GM21360 (cell line): ENCODE data around the gene KANSL2.
"Not testable (repeated sequence)": the region's sequence is repeated elsewhere in the genome, so short reads cannot be mapped to it uniquely, and the experiment has no call there.

ENCODE experiments used
- ATAC-seq: cut with Tn5 transposase; IDR thresholded peaks from one replicate; pipeline ENCODE4 v1.9.1; 2021; ENCODE audit warnings: mild to moderate bottlenecking, moderate library complexity; ENCODE audit not compliant: unreplicated experiment

Gene KANSL2

DNA sequence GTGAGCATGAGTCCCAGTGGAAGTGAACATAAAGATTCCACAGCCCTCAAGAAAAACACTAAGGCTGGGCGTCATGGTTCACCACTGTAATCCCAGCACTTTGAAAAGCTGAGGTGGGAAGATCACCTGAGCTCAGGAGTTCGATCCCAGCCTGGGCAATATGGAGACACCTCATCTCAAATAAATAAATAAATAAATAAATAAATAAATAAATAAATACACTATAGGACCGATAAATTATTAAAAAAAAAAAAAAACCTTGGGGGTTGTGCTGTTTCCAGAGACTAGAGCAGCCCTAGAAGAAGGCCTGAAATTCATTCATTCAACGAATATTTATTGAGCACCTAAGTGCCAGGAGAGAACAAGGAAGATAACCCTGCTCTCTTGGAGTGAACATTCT lies 1.5 kb upstream of the KANSL2 start:
- ATAC-seq, result no peak

DNA sequence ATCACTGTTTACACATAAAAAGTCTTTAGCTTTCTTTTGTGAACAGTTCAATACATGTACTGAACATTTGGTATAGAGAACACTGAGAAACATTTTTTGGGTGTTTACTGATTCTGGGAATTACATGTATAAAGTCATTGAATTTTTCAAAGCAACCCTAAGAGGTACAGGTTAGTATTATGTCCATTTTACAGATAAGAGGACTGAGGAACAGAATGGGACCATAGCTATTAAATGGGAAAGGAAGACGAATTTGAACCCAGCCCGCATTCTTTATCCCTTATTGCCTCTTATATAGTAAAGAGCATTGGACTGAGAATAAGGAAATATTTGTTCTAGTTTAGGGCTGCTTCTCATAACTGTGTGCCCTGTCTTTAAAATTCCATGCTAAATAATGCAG lies 889 bp upstream of the KANSL2 start:
- no peak for ATAC-seq

DNA sequence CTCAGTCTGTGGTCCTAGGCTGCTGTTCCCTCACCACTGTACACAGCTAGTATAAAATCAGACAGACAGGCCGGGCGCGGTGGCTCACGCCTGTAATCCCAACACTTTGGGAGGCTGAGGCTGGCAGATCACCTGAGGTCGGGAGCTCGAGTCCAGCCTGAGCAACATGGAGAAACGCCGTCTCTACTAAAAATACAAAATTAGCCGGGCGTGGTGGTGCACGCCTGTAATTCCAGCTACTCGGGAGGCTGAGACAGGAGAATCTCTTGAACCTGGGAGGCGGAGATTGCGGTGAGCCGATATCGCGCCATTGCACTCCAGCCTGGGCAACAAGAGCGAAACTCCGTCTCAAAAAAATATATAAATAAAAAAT lies 481 bp upstream of the KANSL2 start:
- ATAC-seq, result not testable (repeated sequence)

DNA sequence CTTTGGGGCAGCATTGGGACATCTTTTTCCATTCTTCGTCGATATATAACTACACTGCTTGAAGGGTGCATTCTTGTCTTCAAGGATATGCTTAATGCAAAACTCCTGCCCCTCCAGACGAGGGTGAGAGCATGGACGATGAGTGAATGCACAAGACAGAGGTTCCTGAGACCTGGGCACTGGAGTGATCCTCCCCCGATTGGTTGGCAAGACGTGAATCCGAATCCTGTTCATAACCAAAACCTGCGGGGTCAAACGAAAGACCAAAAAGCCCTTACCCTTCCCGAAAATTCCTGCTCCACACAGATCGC lies 684 bp downstream of the KANSL2 start:
- ATAC-seq, result no peak

DNA sequence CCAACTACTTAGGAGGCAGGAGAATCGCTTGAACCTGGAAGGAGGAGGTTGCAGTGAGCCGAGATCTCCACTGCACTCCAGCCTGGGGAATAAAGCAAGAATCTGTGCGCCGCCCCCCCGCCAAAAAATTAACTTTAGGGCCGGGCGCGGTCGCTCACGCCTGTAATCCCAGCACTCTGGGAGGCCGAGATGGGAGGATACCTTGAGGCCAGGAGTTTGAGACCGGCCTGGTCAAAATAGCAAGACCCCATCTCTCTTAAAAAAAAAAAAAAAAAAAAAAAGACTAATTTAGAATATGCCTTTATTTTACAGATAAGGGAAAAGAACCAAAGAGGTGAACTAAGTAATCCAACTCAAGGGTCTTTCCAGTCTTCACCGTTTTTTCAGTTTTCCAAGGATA lies 1.2 kb downstream of the KANSL2 start:
- no peak for ATAC-seq

DNA sequence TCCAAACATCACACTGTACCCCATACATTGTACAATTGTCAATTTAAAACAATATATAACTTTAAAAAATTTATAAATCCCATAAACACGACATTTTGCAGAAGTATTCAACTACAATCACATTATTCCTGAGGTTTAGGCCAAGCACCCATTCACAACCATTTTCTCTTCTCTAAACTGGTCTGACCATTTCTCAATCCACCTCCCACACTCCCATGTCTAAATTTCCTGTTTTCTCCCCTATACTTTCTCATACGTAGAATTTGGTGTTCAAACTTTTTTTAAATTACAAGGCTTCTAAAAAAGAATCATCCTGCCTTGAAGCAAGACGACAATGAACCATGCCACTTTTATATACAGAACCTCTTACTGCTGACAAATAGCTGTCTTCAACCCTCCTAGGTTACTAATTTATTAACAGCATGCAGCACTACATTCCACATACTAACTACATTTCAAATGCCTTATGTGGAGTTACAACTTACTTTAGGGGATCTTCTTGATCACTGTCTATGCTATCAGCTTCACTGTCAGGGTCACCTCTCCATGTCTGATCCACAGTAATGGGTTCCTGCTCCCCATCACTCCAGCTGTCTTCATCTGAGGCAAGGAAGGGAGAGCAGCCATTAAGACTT lies 3.4 kb downstream of the KANSL2 start:
- ATAC-seq, result no peak

DNA sequence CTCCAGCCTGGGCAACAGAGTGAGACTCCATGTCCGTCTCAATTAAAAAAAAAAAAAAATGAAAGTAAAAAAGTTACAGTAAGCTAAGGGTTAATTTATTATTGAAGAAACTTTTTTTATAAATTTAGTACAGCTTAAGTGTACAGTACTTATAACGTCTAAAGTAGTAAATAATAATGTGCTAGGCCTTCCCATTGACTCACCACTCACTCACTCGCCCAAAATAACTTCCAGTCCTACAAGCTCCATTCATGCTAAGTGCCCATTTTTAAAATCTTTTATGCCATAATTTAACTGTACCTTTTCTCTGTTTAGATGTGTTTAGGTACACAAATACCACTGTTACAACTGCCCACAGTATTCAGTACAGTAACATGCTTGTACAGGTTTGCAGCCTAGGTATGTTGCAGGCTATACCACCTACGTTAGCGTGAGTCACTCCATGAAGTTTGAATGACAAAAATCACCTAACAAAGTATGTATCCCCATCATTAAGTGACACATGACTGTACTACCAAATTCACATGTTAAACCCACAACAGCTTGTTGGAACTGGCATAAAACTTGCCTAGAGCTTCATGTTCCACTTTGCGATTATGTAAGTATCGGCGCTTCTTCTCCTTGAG lies 10.7 kb downstream of the KANSL2 start:
- no peak for ATAC-seq

DNA sequence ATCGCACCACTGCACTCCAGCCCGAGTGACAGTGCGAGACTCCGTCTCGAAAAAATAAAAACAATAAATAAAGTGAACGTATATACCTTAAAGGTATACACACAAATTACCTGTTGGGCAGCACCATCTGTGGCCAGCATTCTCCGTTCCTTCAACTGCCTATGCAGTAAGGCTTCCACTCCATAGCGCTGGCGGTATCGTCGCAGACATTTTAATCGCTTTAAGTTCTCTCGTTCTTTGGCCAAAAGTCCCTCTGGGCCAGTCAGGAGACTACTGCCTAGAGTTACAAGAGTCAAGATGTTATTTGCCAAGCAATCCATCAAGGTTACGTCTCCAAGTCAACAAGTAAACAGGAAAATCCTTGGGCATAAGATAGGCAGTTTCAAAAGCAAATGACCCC lies 13.0 kb downstream of the KANSL2 start:
- ATAC-seq, result no peak

DNA sequence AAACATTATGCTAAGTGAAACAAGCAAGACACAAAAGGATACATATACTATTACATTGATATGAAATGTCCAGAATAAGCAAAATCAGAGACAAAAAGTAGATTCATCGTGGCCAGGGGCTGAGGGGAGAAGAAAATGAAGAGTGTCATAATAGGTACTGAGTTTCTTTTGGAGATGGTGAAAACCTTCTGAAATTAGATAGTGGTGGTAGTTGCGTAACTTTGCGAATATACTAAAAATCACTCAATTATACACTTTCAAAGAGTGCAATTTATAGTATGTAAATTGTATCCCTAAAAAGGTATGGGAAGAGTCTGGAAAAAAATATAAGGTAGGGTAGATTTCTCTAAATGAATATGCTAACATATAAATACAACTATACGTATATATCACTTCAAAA lies 22.2 kb downstream of the KANSL2 start:
- ATAC-seq, result no peak

DNA sequence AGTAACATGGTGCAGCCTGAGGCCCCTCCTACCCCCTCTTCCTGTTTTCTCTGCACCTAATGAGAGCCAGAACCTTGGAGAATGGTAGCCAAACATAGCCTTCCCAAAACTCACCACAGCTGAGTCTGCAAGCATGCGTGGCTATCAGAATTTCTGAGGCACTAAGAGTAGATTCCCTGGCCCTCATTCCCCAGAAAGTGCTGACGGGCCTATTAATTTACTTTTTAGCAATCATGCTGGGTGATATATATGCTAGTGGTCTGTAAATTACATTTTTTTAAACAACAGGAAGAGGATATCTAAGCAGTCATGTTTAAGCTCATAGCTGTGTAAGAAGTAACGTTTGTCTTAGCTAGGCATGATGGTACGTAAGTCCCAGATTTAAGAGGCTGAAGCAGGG lies 30.4 kb downstream of the KANSL2 start:
- ATAC-seq, result no peak

DNA sequence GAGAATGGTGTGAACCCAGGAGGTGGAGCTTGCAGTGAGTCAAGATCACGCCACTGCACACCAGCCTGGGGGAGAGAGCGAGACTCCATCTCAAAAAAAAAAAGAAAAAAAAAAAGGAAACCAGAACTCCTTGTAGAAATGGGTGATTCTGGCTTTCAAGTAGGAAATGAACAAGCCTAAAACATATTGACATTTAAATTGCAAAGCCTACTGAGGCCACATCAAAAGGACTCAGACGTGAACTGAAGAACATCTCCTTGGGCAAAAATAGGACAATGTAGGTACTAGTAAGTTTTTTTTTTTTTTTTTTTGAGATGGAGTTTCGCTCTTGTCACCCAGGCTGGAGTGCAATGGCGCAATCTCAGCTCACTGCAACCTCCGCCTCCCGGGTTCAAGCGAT lies 36.7 kb downstream of the KANSL2 start:
- ATAC-seq, result not testable (repeated sequence)

DNA sequence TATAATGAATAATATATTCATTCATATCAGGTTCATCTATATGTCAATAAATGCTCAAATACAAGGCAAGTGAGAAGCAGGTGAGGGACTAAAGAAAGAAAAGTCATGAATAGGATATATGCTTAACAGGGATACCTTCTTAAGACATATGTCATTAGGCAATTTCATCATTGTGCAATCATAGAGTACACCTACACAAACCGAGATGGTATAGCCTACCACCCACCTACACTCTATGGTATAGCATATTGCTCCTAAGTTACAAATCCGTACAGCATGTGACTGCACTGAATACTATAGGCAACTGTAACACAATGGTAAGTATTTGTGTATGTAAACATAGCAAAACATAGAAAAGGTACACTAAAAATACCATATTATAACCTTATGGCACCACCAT lies 39.0 kb downstream of the KANSL2 start:
- ATAC-seq, result no peak

DNA sequence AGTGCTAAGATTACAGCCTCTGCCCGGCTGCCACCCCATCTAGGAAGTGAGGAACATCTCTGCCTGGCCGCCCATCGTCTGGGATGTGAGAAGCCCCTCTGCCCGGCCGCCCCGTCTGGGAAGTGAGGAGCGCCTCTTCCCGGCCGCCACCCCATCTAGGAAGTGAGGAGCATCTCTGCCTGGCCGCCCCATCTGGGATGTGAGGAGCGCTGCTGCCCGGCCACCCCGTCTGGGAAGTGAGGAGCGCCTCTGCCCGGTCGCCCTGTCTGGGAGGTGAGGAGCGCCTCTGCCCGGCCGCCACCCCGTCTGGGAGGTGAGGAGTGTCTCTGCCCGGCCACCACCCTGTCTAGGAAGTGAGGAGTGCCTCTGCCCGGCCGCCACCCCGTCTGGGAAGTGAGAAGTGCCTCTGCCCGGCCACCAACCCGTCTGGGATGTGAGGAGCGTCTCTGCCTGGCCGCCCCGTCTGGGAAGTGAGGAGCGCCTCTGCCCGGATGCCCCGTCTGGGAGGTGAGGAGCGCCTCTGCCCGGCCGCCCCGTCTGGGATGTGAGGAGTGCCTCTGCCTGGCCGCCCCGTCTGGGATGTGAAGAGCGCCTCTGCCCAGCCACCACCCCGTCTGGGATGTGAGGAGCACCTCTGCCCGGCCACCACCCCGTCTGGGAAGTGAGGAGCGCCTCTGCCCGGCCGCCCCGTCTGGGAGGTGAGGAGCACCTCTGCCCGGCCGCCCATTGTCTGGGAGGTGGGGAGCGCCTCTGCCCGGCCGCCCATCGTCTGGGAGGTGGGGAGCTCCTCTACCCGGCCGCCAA lies 40.1 kb downstream of the KANSL2 start:
- not testable (repeated sequence) for ATAC-seq

DNA sequence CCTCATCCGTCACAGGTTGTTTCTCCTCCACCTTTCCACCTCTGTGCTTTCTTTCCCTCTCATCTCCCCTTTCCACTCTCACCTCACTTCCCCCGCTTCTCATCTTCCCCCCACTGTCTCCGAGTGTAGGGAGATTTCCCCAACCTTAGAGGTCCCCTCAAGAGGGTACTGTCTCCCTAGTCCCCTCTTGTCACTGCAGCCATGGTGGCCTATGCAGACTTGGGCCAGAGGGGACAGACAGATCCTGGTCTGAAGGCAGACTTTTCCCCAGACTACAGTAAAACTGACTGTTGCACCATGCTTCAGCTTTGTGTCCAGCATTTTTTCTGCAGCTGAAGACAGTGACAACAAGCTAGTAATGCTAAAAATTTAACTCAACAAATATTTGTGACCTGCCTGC lies 41.2 kb downstream of the KANSL2 start:
- no peak for ATAC-seq

DNA sequence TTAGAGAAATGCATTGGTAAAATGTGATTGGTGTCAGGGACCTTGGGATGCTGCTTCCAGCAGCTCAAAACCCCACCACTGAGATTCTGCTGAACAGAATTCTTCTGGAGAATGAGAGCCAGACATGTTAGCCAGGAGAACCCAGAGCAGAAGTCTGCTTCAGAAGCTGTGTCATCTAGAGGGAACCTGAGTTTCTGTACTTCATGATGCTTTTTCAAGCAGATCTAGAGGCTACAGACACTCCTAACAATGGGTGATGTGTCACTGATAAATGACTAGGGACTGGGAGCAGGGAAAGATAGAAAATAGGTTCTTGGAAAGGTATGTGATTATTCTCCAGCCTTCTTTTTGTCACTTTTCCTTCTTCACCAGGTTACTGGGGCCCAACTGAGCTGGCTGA lies 41.6 kb downstream of the KANSL2 start:
- ATAC-seq, result no peak

DNA sequence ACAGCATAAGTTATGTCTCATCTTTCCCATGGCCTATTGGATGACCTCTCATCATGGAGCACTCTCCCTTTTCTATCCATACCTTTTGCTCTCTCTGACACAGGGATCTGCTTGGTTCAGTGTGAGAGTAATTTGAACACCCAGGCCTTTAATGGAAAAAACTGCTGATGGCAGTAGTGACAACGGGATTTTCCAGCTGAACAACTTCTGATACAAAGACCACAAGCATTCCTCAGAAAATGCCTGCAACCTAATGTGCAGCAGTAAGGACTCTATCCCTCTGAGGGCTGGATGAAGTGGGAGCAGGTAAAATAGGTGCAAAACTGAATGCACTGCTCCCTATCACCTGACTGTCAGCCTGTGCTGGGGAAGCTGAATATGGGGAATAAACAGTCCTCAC lies 51.0 kb downstream of the KANSL2 start:
- no peak for ATAC-seq

DNA sequence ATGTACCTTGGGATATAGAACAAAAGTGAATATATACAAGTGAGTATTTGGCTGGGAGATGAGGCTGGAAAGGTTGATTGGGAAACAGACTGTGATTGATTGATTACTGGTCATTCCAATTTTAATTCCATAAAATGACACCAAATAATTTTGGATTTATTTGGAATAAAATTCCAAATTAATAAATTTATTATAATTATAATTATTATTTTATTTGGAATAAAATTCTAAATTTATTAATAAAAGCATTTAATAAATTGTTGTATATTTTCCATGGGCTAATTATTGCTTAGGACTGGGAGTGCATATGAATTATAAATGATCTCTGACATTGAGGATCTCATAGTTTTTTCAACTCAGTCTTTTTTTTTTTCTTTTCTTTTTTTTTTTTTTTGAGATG lies 51.7 kb downstream of the KANSL2 start:
- no peak for ATAC-seq

DNA sequence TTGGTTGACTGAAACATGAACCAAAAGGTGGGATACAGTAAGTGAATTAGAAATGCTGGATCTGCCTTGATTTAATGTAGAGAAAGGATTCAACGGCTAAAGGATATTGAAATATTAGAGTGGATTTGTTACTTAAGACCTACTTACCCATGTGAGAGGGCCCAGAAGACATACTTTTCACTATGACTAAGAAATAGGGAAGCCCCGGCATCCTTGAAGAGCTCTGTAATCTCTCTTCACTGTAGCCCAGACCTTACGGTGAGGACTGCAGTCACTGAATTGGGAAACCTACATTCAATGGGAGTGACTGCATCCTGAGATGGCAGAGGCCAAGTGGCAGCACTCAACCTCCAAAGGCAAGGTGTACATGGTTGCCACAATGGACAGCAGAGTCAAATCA lies 52.5 kb downstream of the KANSL2 start:
- ATAC-seq, result no peak

DNA sequence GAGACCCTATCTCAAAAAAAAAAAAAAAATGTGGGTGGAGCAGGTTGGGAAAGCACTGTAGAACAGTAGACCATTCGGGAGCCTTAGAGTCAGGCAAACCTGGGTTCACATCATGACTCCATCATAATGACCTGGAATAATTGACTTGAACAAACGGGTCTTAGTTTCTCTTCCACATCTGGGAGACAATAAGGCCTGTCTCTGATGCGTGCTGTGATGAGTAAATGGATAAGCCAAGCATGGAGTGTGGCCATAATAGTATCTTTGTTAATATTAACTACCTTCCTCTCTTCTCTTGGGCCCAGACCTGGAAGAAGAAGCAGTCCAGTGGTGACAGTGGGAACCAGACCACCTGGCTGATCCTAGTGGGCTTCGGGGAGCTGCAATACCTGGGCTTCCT lies 54.5 kb downstream of the KANSL2 start:
- no peak for ATAC-seq

DNA sequence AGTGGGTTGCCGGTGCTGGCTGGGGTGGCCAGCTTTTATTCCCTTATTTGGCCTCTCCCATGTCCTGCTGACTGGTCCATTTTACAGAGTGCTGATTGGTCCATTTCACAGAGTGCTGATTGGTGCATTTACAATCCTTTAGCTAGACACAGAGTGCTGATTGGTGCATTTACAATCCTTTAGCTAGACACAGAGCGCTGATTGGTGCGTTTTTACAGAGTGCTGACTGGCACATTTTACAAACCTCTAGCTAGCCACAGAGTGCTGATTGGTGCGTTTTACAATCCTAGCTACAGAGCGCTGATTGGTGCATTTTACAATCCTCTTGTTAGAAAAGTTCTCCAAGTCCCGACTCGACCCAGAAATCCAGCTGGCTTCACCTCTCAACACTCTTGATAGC lies 59.0 kb downstream of the KANSL2 start:
- not testable (repeated sequence) for ATAC-seq

DNA sequence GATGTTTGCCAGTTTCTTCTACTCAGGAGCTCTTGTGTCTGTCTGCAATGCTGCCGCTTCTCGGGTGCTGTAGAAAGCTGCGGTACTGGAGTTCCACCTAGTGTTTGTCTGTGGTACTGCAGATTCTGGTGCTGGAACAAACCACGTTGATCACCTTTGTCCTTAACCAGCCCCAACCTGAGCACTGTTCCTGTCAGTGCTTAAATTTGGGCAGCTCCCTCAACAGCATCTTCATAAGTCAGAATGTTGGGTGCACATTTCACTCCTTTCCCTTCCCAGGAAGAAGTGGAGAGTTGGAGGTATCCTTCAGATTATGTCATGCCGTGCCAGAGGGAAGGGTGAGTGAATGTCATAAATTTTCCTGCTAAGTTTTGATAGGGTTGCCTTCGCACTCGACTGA lies 63.5 kb downstream of the KANSL2 start:
- no peak for ATAC-seq

DNA sequence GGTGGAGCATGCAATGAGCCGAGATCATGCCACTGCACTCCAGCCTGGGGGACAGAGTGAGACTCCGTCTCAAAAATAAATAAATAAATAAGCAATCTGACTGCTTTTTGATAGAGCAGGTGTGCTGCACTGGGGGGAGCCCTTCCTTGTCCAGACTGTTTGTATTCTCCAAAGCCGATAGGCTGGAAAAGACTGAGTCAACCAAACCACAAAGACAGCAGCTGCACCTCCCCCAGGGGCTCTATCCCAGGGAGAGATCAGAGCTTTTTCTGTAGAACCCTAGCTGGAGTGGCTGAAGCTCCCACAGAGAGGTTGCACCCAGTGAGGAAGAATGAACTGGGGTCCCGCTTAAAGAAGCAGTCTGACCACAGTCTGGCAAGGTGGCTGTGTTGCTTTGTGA lies 66.4 kb downstream of the KANSL2 start:
- ATAC-seq, result no peak

DNA sequence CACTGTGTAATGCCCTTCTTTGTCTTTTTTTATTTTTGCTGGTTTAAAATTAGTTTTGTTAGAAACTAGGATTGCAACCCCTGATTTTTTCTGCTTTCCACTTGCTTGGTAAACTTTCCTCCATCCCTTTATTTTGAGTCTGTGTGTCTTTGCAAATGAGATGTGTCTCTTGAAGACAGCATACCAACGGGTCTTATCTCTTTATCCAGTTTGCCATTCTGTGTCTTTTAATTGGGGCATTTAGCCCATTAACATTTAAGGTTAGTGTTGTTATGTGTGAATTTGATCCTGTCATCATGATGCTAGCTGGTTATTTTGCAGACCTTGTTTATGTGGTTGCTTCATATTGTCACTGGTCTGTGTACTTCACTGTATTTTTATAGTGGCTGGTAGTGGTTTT lies 68.7 kb downstream of the KANSL2 start:
- ATAC-seq, result no peak
